K562 (cell line): ENCODE measurements around the gene ATG4D. TPM values are rescaled to one million over a fixed set of nuclear protein-coding genes. Genes with fewer than 3 reads are reported as not detected.
A peak's percentile ranks its signal among the peaks of the same experiment; 100 is the strongest.

Source experiments
- ARID1B ChIP-seq: fragments of 450-650 bp; IDR thresholded peaks from 2 replicates; pipeline ENCODE4 v1.6.1; 2016; ENCODE audit warnings: antibody characterized with exemption, mild to moderate bottlenecking, inconsistent platforms
- CREB1 ChIP-seq, 2 experiments: sonication (generic) in 1 of 2; formaldehyde crosslinking in 1 of 2; IDR thresholded peaks; 2 replicates each; pipeline versions ENCODE4 v1.6.1 to v1.8.0; 2012 to 2022; ENCODE audit warnings: inconsistent platforms in 1 of 2, mild to moderate bottlenecking in 1 of 2, missing genetic modification reagents in 1 of 2, moderate library complexity in 1 of 2
- CXXC5 ChIP-seq: fragments of 250-450 bp; sonication (Bioruptor Pico); IDR thresholded peaks from 2 replicates; pipeline ENCODE4 v1.8.0; 2022; ENCODE audit warnings: inconsistent platforms, mild to moderate bottlenecking, moderate library complexity
- HDAC1 ChIP-seq, 2 experiments: fragments of 450-650 bp; IDR thresholded peaks; 2 replicates each; pipeline ENCODE4 v1.6.1; 2016 to 2017; ENCODE audit warnings: inconsistent platforms in 1 of 2, mild to moderate bottlenecking in 1 of 2, moderate library complexity in 1 of 2
- MAFF ChIP-seq: IDR thresholded peaks from 2 replicates; pipeline ENCODE4 v1.6.1; 2012; ENCODE audit warnings: low read length, improper control_type of control experiment
- RBM15 ChIP-seq: fragments of 200-400 bp; formaldehyde crosslinking; IDR thresholded peaks from 2 replicates; pipeline ENCODE4 v1.6.1; 2018; ENCODE audit warnings: mild to moderate bottlenecking, low read length, moderate library complexity; ENCODE audit not compliant: insufficient read depth
- SMARCB1 ChIP-seq: IDR thresholded peaks from 2 replicates; pipeline ENCODE4 v1.6.1; 2011; ENCODE audit warnings: improper control_type of control experiment, low read depth; ENCODE audit not compliant: insufficient read length
- STAT5B ChIP-seq: fragments of 250-450 bp; sonication (Bioruptor Pico); IDR thresholded peaks from 2 replicates; pipeline ENCODE4 v1.8.0; 2021; ENCODE audit warnings: mild to moderate bottlenecking, inconsistent platforms
- polyA plus RNA-seq, 8 experiments: library from polyadenylated mRNA; depleted of rRNA in 4 of 8; stranded (reverse) in 5 of 8; unstranded in 3 of 8; fragments of >200 nt; fragmentation: Nextera tagmentation in 2 of 8; fragmentation: Illumina TruSeq in 1 of 8; extraction: Ambion mirVana in 2 of 8; extraction: Trizol in 1 of 8; gene quantifications; 2 replicates each; pipeline versions ENCODE4 v1.2.1 to v1.2.3, GENCODE V29; 2011 to 2014; ENCODE audit warnings: inconsistent platforms in 1 of 8, missing spikeins in 1 of 8
- total RNA-seq, 7 experiments: library from RNA; depleted of rRNA in 6 of 7; stranded (reverse); fragments of >200 nt in 6 of 7; fragmentation: Illumina TruSeq in 2 of 7; extraction: Trizol in 2 of 7; gene quantifications; 2 replicates each; pipeline versions ENCODE4 v1.2.1 to v1.2.3, GENCODE V29; 2011 to 2021; ENCODE audit warnings: low replicate concordance in 1 of 7
- TF ChIP-seq, protein P1 (sequence below): fragments of 450-650 bp; IDR thresholded peaks from 2 replicates; pipeline ENCODE4 v1.6.1; 2016; ENCODE audit warnings: mild to moderate bottlenecking, moderate library complexity
- TF ChIP-seq, protein P2 (sequence below): sonication (generic); formaldehyde crosslinking; IDR thresholded peaks from 2 replicates; pipeline ENCODE4 v1.8.0; 2022; ENCODE audit warnings: mild to moderate bottlenecking, missing genetic modification reagents

The ATG4D gene
- total and polyA plus RNA-seq, 9 of the 15 experiments (the other 6 are each of a cell fraction or from before 2014, with no cell fraction given): 0.51 to 66.1 (median 22.9) TPM

DNA sequence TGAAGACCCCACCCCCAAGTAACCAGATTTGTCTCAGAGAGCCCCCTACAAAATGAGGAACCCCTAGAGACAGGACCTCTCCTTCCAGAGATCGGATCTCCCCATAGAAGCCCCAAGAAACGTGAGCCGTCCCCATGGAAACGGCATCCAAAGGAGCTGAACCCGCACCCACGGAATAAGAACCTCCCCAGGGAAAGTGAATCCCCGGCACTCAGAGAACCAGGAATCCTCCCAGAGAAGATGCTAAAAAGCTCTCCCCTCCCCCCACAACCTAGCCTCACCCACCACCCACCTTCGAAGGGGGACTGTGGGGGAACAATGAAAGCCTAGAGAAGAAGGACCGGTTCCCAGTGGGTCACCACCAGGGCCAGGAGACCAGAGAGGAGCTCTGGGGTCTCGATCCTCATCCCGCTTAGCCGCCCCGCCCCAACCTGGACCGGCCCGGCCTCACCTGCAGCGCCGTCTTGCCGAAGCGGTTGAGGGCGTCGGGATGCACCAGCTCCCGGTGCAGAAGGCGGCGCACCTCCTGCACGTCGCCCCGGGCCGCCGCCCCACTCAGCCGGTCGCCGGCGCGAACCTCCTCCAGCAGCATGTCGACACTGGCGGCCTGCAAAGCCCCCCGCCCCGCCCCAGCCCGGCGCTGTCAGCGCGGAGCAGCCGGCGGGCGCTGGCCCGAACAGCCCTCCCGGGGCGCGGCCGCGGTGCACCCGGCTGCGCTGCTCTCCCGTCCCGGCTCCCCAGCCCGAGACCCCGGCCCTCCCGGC is 24.5 kb downstream of the ATG4D start (continued):
- TF ChIP-seq, protein P1, sequence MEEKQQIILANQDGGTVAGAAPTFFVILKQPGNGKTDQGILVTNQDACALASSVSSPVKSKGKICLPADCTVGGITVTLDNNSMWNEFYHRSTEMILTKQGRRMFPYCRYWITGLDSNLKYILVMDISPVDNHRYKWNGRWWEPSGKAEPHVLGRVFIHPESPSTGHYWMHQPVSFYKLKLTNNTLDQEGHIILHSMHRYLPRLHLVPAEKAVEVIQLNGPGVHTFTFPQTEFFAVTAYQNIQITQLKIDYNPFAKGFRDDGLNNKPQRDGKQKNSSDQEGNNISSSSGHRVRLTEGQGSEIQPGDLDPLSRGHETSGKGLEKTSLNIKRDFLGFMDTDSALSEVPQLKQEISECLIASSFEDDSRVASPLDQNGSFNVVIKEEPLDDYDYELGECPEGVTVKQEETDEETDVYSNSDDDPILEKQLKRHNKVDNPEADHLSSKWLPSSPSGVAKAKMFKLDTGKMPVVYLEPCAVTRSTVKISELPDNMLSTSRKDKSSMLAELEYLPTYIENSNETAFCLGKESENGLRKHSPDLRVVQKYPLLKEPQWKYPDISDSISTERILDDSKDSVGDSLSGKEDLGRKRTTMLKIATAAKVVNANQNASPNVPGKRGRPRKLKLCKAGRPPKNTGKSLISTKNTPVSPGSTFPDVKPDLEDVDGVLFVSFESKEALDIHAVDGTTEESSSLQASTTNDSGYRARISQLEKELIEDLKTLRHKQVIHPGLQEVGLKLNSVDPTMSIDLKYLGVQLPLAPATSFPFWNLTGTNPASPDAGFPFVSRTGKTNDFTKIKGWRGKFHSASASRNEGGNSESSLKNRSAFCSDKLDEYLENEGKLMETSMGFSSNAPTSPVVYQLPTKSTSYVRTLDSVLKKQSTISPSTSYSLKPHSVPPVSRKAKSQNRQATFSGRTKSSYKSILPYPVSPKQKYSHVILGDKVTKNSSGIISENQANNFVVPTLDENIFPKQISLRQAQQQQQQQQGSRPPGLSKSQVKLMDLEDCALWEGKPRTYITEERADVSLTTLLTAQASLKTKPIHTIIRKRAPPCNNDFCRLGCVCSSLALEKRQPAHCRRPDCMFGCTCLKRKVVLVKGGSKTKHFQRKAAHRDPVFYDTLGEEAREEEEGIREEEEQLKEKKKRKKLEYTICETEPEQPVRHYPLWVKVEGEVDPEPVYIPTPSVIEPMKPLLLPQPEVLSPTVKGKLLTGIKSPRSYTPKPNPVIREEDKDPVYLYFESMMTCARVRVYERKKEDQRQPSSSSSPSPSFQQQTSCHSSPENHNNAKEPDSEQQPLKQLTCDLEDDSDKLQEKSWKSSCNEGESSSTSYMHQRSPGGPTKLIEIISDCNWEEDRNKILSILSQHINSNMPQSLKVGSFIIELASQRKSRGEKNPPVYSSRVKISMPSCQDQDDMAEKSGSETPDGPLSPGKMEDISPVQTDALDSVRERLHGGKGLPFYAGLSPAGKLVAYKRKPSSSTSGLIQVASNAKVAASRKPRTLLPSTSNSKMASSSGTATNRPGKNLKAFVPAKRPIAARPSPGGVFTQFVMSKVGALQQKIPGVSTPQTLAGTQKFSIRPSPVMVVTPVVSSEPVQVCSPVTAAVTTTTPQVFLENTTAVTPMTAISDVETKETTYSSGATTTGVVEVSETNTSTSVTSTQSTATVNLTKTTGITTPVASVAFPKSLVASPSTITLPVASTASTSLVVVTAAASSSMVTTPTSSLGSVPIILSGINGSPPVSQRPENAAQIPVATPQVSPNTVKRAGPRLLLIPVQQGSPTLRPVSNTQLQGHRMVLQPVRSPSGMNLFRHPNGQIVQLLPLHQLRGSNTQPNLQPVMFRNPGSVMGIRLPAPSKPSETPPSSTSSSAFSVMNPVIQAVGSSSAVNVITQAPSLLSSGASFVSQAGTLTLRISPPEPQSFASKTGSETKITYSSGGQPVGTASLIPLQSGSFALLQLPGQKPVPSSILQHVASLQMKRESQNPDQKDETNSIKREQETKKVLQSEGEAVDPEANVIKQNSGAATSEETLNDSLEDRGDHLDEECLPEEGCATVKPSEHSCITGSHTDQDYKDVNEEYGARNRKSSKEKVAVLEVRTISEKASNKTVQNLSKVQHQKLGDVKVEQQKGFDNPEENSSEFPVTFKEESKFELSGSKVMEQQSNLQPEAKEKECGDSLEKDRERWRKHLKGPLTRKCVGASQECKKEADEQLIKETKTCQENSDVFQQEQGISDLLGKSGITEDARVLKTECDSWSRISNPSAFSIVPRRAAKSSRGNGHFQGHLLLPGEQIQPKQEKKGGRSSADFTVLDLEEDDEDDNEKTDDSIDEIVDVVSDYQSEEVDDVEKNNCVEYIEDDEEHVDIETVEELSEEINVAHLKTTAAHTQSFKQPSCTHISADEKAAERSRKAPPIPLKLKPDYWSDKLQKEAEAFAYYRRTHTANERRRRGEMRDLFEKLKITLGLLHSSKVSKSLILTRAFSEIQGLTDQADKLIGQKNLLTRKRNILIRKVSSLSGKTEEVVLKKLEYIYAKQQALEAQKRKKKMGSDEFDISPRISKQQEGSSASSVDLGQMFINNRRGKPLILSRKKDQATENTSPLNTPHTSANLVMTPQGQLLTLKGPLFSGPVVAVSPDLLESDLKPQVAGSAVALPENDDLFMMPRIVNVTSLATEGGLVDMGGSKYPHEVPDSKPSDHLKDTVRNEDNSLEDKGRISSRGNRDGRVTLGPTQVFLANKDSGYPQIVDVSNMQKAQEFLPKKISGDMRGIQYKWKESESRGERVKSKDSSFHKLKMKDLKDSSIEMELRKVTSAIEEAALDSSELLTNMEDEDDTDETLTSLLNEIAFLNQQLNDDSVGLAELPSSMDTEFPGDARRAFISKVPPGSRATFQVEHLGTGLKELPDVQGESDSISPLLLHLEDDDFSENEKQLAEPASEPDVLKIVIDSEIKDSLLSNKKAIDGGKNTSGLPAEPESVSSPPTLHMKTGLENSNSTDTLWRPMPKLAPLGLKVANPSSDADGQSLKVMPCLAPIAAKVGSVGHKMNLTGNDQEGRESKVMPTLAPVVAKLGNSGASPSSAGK: no peak
- TF ChIP-seq HDAC1 (IDR thresholded peaks at IDR 0.05) (no peak), CXXC5 (CRISPR knock-in tag) (no peak), RBM15 (no peak), STAT5B (CRISPR knock-in tag) (no peak), MAFF (no peak), CREB1 (IDR thresholded peaks at IDR 0.05) (peak; percentile 62; the same call in 1 of the 2 replicates), CREB1 (CRISPR knock-in tag; IDR thresholded peaks at IDR 0.05) (no peak), SMARCB1 (no peak), ARID1B (no peak)
- TF ChIP-seq, protein P2, sequence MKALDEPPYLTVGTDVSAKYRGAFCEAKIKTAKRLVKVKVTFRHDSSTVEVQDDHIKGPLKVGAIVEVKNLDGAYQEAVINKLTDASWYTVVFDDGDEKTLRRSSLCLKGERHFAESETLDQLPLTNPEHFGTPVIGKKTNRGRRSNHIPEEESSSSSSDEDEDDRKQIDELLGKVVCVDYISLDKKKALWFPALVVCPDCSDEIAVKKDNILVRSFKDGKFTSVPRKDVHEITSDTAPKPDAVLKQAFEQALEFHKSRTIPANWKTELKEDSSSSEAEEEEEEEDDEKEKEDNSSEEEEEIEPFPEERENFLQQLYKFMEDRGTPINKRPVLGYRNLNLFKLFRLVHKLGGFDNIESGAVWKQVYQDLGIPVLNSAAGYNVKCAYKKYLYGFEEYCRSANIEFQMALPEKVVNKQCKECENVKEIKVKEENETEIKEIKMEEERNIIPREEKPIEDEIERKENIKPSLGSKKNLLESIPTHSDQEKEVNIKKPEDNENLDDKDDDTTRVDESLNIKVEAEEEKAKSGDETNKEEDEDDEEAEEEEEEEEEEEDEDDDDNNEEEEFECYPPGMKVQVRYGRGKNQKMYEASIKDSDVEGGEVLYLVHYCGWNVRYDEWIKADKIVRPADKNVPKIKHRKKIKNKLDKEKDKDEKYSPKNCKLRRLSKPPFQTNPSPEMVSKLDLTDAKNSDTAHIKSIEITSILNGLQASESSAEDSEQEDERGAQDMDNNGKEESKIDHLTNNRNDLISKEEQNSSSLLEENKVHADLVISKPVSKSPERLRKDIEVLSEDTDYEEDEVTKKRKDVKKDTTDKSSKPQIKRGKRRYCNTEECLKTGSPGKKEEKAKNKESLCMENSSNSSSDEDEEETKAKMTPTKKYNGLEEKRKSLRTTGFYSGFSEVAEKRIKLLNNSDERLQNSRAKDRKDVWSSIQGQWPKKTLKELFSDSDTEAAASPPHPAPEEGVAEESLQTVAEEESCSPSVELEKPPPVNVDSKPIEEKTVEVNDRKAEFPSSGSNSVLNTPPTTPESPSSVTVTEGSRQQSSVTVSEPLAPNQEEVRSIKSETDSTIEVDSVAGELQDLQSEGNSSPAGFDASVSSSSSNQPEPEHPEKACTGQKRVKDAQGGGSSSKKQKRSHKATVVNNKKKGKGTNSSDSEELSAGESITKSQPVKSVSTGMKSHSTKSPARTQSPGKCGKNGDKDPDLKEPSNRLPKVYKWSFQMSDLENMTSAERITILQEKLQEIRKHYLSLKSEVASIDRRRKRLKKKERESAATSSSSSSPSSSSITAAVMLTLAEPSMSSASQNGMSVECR (CRISPR knock-in tag): peak; percentile 49
